IMR-90 (cell line): ENCODE data around the gene VPS4B.

Experiments
- BHLHE40 ChIP-seq: fragments of 150-350 bp; IDR thresholded peaks from 2 replicates; pipeline ENCODE4 v1.6.1; 2016; ENCODE audit warnings: mild to moderate bottlenecking, low read depth, low read length
- MAFK ChIP-seq: IDR thresholded peaks from 2 replicates; pipeline ENCODE4 v1.6.1; 2012; ENCODE audit warnings: low read depth, low read length, improper control_type of control experiment
- RAD21 ChIP-seq: IDR thresholded peaks from 2 replicates; pipeline ENCODE4 v1.6.1; 2012; ENCODE audit warnings: low read length, improper control_type of control experiment

- no peak for TF ChIP-seq RAD21
- TF ChIP-seq MAFK: peak; percentile 77
- no peak for TF ChIP-seq BHLHE40
These were observed 8.9 kb upstream of the VPS4B start for GRCh38 chr18:63431180-63431579.
